ENCODE results near the gene RTL1.

DNA sequence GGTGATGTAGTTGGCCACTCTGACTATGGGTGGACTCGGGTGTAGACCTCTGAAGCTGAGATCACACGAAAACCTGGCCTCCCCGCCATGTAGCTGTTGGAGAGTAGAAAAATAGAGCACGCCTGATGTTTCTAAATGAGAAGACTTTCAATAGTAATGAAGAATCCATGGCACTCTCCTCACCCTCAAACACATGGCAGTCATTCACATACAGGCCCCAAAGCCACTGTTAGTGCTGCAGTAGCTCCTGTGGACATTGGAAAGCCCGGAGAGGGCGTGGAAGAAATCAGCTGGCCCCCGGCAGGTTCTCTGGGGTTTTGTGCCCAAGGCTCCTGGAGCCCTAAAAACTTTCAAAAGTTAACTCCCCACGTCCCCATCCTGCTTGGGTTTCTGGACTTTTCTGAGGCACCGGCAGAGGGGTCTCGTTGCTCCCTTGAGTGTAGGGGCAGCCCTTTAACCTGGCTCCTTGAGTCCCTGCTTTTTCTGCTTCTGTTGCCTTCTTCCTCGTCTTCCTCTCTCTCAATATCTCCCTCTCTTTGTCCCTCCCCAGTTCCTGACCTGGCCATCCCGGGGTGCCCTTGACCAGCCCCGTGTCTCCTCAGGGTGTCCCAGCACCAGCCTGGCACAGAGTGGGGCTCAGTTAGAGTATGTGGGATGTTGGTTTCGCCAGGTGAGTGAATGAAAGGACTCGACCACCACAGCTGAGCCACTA, 69.3 kb downstream of the RTL1 start:
- no peak for TF ChIP-seq GATA2 (IDR thresholded peaks at IDR 0.05; ENCODE audit: low read depth, low read length)
- no peak for TF ChIP-seq GATA3 (IDR thresholded peaks at IDR 0.05; ENCODE audit: low read depth, low read length)

All from SH-SY5Y (cell line).